OCI-LY3 (cell line): Measurements from ENCODE around the gene ASPSCR1.

Experiments used
- H2AFZ ChIP-seq: fragments of 200-600, 300-600 bp; shearing (Covaris generic); 2 replicates; pipeline ENCODE4 v1.6.0; 2014; ENCODE audit warnings: antibody characterized with exemption, low read depth, low read length
- H3K27ac ChIP-seq: fragments of 200-600, 300-600 bp; sonication (generic); 2 replicates; pipeline ENCODE4 v1.5.1; 2014; ENCODE audit warnings: mild to moderate bottlenecking, low read length, moderate library complexity, mixed read lengths
- H3K27me3 ChIP-seq: fragments of 200-600, 300-600 bp; sonication (generic); 2 replicates; pipeline ENCODE4 v1.6.1; 2014; ENCODE audit warnings: low read depth, low read length, mixed read lengths
- H3K36me3 ChIP-seq: fragments of 200-600, 300-600 bp; sonication (generic); replicated peaks from 2 replicates; pipeline ENCODE3; 2014; ENCODE audit warnings: low read depth, low read length, mixed read lengths
- H3K4me1 ChIP-seq: fragments of 300-600, 200-600 bp; sonication (generic); 2 replicates; pipeline ENCODE4 v1.6.1; 2014; ENCODE audit warnings: low read length, mixed read lengths
- H3K4me2 ChIP-seq: fragments of 200-600, 300-600 bp; sonication (generic); 2 replicates; pipeline ENCODE4 v1.6.1; 2014; ENCODE audit warnings: low read length, mixed read lengths
- H3K4me3 ChIP-seq: fragments of 300-600, 200-600 bp; sonication (generic); 2 replicates; pipeline ENCODE4 v1.5.1; 2014; ENCODE audit warnings: antibody characterized with exemption, mild to moderate bottlenecking, low read length, moderate library complexity
- H3K79me2 ChIP-seq: fragments of 300-600, 200-600 bp; shearing (Covaris generic); 2 replicates; pipeline ENCODE4 v1.6.1; 2014; ENCODE audit warnings: mild to moderate bottlenecking, low read length, mixed read lengths
- H3K9ac ChIP-seq: fragments of 300-600, 200-600 bp; shearing (Covaris generic); 2 replicates; pipeline ENCODE4 v1.6.0; 2014; ENCODE audit warnings: mild to moderate bottlenecking, low read length, moderate library complexity
- H3K9me3 ChIP-seq: fragments of 200-600, 300-600 bp; shearing (Covaris generic); 2 replicates; pipeline ENCODE4 v1.6.1; 2014; ENCODE audit warnings: low read length, mixed read lengths; ENCODE audit not compliant: insufficient read depth
- H4K20me1 ChIP-seq: fragments of 200-600, 300-600 bp; sonication (generic); 2 replicates; pipeline ENCODE4 v1.6.1; 2016; ENCODE audit warnings: low read length, mixed read lengths; ENCODE audit not compliant: insufficient read depth
- CTCF ChIP-seq: fragments of 200-600, 300-600 bp; sonication (generic); IDR thresholded peaks from 2 replicates; pipeline ENCODE4 v1.5.1; 2014; ENCODE audit warnings: antibody characterized with exemption, low read length, low read depth
- EZH2phosphoT487 ChIP-seq: fragments of 200-600 bp; shearing (Covaris generic); IDR thresholded peaks from 2 replicates; pipeline ENCODE4 v1.6.1; 2018; ENCODE audit warnings: antibody characterized with exemption, mixed run types, low read depth

ASPSCR1 gene

GRCh38 chr17:82062076-82062983, 84.9 kb downstream of the ASPSCR1 start:
- Histone ChIP-seq H4K20me1 (no peaks in the 10 kb centered on the region), H3K79me2 (peaks cover 28% of the 10 kb centered on the region), H3K27me3 (no peaks in the 10 kb centered on the region), H3K4me1 (peaks cover 14% of the 10 kb centered on the region), H3K36me3 (peaks cover 29% of the 10 kb centered on the region), H3K9ac (no peak overlapping the region), H3K9me3 (no peaks in the 10 kb centered on the region), H3K4me3 (no peak overlapping the region), H2AFZ (no peak overlapping the region), H3K4me2 (no peak overlapping the region), H3K27ac (no peak overlapping the region)
- no peak for TF ChIP-seq EZH2phosphoT487
- no peak for TF ChIP-seq CTCF

- Histone ChIP-seq H2AFZ (no peak overlapping the region), H3K9me3 (no peaks in the 10 kb centered on the region), H3K36me3 (peaks cover 26% of the 10 kb centered on the region), H3K4me1 (peaks cover 14% of the 10 kb centered on the region), H4K20me1 (no peaks in the 10 kb centered on the region), H3K79me2 (peaks cover 28% of the 10 kb centered on the region), H3K27me3 (no peaks in the 10 kb centered on the region), H3K4me3 (no peak overlapping the region), H3K4me2 (no peak overlapping the region), H3K9ac (no peak overlapping the region), H3K27ac (no peak overlapping the region)
- TF ChIP-seq CTCF (no peak), EZH2phosphoT487 (no peak)
Measured at GRCh38 chr17:82062984-82063368, 85.5 kb downstream of the ASPSCR1 start.

GRCh38 chr17:82063424-82064415, 86.3 kb downstream of the ASPSCR1 start:
- H3K9ac ChIP-seq, result no peak overlapping the region; the same call in 1 of the 2 replicates
- peak overlapping the region; percentile 96 for H3K4me2 ChIP-seq
- no peaks in the 10 kb centered on the region for H3K27me3 ChIP-seq
- H4K20me1 ChIP-seq, result no peaks in the 10 kb centered on the region
- no peak overlapping the region for H3K27ac ChIP-seq
- no peak for TF ChIP-seq EZH2phosphoT487
- no peak for TF ChIP-seq CTCF
- H3K4me3 ChIP-seq, result peak overlapping the region; percentile 100
- H3K36me3 ChIP-seq, result peaks cover 22% of the 10 kb centered on the region
- H2AFZ ChIP-seq, result no peak overlapping the region
- H3K4me1 ChIP-seq, result peaks cover 14% of the 10 kb centered on the region
- no peaks in the 10 kb centered on the region for H3K9me3 ChIP-seq
- H3K79me2 ChIP-seq, result peaks cover 28% of the 10 kb centered on the region
